IPS-18c (cell line): ENCODE results near the gene FLNC.

ENCODE experiments used
- H3K4me3 ChIP-seq: 2 replicates; pipeline ENCODE4 v1.7.0; 2013; ENCODE audit warnings: low read depth, mild to moderate bottlenecking, low read length, moderate library complexity; ENCODE audit not compliant: insufficient read depth
- H3K9me3 ChIP-seq: one replicate; pipeline ENCODE4 v1.6.1; 2013; ENCODE audit warnings: mild to moderate bottlenecking, low read length, moderate library complexity; ENCODE audit not compliant: control insufficient read depth, insufficient read depth

FLNC gene

DNA sequence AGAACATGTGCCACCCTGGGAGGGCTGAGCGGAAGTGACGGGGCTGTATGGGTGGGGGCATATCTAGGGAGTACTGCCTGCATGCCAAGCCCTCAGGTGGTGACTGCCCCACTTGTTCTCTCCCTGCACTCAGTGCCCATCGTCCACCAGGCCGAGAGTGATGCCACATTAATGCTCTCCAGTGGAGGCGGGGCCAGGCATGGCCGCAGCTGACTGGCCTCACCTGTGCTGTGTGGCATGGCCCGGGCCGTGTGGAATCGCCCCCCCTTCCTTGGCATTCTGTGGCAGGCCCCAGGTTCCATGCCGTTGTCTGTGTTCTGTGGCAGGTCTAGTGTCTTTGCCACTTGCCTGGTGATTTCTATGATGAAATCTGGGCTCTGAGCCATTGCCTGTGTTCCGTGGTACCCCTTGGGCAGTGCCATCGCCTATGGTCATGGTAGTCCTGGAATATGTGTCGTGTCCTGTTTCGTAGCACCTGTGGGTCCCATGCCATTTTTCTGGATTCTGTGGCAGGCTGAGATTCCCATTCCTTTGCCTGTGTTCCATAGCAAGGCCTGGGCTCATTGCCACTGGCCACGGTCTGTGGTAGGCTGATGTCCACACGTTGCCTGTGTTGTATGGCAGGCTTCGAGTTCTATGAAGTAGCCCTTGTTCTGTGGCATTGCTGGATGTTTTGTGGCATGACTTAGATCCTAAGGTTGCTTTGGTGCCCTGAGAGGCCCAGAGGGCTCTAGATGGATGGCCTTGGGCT, 8.9 kb downstream of the FLNC start:
- H3K4me3 ChIP-seq = no peak overlapping the region
- no peaks in the 10 kb centered on the region for H3K9me3 ChIP-seq

DNA sequence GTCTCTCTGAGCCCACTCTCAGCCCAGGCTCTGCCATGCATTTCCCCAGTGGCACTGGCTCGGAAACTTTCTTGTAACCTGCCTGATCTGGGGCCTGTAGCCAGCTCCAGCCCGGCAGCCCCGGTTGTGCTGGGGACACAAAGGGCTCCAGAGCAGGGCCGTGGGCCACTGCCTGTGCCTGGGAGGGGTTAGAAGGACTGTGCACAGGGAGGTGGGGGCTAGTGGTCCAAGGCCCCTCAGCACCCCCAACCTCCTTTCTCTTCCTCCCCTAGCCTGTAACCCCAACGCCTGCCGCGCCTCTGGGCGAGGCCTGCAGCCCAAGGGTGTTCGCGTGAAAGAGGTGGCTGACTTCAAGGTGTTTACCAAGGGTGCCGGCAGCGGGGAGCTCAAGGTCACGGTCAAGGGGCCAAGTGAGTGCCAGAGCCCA, 9.6 kb downstream of the FLNC start:
- Histone ChIP-seq H3K9me3 (no peaks in the 10 kb centered on the region), H3K4me3 (no peak overlapping the region)

DNA sequence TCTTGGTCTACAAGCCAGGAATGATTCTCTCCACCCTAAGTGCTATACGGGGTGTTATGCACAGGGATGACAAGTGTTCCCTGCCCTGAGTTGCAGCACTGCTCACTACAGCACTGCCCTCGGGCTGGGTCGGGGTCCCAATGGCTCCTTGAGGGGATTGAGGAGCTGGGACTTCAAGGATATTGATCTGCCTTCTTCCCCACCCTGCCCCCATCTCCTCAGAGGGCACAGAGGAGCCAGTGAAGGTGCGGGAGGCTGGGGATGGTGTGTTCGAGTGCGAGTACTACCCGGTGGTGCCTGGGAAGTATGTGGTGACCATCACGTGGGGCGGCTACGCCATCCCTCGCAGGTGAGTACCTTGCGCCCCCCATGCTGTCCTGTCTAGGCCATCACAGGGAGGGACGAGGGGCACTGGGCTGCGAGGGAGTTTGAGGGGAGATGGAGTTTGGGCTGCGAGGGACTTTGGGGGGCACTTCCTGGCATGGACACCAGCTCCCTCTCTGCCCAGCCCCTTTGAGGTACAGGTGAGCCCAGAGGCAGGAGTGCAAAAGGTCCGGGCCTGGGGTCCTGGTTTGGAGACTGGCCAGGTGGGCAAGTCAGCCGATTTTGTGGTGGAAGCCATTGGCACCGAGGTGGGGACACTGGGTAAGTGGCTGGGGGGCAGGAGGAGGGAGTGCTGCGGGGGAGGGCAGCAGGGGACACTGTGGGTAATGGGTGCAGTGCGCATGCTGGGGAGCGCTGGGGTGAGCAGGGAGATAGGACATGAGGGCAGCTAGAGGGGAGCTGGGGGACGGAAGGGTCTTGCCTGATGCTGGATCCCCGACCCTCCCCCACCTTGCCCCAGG, 10.3 kb downstream of the FLNC start:
- Histone ChIP-seq H3K9me3 (no peaks in the 10 kb centered on the region), H3K4me3 (no peak overlapping the region)

DNA sequence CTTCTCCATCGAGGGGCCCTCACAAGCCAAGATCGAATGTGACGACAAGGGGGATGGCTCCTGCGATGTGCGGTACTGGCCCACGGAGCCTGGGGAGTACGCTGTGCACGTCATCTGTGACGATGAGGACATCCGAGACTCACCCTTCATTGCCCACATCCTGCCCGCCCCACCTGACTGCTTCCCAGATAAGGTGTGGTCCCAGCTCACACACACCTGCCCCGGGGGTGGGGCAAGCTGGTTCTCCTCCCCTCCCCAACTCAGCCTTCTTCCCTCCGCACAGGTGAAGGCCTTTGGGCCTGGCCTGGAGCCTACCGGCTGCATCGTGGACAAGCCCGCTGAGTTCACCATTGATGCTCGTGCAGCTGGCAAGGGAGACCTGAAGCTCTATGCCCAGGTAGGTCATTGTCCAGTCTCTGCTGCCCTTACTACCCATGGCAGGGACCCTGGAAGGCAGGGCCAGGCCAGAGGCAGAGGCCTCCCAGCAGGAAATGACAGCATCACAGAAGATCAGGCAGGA, 11.0 kb downstream of the FLNC start:
- H3K9me3 ChIP-seq = no peaks in the 10 kb centered on the region
- H3K4me3 ChIP-seq = no peak overlapping the region

DNA sequence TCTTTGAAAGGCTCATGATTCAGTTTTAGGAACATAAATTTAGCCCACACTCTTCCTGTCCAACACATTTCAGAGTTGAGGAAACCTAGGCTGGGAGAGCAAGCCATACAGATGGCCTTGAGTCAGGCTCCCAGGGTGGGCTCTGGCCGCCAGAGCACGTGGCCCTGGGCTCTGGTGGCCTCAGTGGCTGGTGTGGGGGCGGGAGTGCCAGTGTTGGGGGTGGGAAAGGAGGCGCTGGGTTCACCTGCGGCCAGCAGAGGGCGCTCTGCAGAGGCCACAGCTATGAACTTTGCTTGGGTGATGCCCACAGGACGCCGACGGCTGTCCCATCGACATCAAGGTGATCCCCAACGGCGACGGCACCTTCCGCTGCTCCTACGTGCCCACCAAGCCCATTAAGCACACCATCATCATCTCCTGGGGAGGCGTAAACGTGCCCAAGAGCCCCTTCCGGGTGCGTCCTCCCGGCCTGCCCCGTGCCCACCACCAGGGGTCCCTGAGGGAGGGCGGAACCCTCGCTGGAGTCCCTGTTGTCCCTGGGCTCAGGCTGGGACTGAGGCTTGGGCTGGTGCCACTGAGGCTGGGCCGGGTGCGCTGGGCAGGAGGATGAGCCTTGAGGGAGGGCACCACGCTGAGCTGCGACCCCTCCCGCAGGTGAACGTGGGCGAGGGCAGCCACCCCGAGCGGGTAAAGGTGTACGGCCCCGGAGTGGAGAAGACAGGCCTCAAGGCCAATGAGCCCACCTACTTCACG, 11.9 kb downstream of the FLNC start:
- Histone ChIP-seq H3K4me3 (no peak overlapping the region), H3K9me3 (no peaks in the 10 kb centered on the region)

DNA sequence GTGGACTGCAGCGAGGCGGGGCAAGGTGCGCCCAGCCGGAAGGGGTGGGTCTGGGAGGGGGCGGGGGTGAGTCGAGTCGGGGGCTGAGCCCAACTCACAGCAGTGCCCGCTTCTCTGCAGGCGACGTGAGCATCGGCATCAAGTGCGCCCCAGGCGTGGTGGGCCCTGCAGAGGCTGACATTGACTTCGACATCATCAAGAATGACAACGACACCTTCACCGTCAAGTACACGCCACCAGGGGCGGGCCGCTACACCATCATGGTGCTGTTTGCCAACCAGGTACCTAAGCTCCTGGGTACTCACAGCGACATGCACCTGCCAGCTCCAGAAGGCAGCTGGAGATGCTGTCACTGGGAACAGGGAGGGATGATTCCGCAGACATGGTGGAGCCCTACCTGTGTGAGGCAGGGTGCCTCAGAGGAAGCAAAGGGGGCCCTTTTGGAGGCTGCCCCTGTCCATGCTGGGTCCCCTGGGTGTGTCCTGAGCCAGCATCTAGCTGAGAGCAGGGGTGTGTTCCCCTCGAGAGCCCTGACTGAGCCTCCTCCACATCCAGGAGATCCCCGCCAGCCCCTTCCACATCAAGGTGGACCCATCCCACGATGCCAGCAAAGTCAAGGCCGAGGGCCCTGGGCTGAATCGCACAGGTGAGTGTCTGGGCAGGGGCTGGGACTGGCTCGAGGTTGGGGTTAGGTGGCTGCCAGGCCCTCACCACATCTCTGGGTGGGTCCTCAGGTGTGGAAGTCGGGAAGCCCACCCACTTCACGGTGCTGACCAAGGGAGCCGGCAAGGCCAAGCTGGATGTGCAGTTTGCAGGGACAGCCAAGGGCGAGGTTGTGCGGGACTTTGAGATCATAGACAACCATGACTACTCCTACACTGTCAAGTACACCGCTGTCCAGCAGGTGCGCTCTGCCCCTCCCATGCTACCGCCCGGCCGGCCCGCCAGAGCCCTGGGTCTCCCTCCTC, 12.8 kb downstream of the FLNC start:
- Histone ChIP-seq H3K9me3 (no peaks in the 10 kb centered on the region), H3K4me3 (no peak overlapping the region)

DNA sequence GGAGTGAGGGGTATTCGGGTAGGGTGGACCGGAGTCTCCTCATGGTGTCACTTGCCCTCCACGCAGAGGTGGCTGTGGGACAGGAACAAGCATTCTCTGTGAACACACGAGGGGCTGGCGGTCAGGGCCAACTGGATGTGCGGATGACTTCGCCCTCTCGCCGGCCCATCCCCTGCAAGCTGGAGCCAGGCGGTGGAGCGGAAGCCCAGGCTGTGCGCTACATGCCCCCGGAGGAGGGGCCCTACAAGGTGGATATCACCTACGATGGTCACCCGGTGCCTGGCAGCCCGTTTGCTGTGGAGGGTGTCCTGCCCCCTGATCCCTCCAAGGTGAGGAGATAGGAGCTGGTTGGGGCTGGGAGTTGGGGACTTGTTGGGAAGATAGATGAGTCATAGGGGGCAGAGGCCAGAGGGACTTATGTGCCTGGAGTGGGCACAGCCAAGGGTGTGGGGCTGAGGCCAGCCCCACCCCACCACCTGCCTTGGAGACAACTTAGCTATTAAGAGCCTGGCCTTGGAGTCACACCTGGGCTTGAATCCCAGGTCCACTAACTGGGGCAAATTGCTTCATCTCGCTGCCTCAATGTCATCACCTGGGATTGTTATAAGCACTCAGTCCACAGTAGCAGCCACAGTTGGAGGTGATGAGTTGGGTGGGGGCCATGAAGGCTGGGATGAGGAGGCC, 13.9 kb downstream of the FLNC start:
- Histone ChIP-seq H3K4me3 (no peak overlapping the region), H3K9me3 (no peaks in the 10 kb centered on the region)

DNA sequence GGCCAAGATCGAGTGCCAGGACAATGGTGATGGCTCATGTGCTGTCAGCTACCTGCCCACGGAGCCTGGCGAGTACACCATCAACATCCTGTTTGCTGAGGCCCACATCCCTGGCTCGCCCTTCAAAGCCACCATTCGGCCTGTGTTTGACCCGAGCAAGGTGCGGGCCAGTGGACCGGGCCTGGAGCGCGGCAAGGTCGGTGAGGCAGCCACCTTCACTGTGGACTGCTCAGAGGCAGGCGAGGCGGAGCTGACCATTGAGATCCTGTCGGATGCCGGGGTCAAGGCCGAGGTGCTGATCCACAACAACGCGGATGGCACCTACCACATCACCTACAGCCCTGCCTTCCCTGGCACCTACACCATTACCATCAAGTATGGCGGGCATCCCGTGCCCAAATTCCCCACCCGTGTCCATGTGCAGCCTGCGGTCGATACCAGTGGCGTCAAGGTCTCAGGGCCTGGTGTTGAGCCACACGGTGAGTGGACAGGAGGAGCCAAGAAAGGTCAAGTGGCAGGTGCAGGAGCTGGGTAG, 14.6 kb downstream of the FLNC start:
- Histone ChIP-seq H3K4me3 (no peak overlapping the region), H3K9me3 (no peaks in the 10 kb centered on the region)

DNA sequence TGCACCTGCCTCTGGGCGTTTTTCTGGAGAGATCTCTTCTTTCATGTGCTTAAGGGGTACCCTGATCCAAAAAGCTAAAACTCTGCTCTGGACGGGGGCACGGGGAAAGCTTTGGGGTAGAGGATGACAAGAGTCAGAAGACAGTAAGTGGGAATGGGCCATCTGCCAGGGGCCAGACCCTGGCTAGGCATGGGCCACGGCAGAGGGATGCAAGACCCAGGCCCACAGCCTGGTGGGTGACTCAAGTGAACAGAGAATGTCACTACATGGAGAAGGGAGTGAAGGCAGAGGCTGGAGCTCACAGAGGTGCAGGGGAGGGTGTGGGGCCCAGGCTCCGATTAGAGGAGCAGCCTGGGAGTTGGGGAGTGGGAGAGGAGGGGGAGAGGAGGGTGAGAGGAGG, 15.3 kb downstream of the FLNC start:
- Histone ChIP-seq H3K9me3 (no peaks in the 10 kb centered on the region), H3K4me3 (no peak overlapping the region)

DNA sequence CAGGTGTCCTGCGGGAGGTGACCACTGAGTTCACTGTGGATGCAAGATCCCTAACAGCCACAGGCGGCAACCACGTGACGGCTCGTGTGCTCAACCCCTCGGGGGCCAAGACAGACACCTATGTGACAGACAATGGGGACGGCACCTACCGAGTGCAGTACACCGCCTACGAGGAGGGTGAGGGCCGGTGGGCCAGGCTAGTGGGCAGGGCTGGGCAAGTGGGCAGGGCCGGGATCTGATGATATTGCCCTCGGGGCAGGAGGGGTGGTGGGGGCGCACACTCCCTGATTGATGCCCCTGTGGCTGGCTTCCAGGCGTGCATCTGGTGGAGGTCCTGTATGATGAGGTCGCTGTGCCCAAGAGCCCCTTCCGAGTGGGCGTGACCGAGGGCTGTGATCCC, 15.8 kb downstream of the FLNC start:
- Histone ChIP-seq H3K9me3 (no peaks in the 10 kb centered on the region), H3K4me3 (no peak overlapping the region)

DNA sequence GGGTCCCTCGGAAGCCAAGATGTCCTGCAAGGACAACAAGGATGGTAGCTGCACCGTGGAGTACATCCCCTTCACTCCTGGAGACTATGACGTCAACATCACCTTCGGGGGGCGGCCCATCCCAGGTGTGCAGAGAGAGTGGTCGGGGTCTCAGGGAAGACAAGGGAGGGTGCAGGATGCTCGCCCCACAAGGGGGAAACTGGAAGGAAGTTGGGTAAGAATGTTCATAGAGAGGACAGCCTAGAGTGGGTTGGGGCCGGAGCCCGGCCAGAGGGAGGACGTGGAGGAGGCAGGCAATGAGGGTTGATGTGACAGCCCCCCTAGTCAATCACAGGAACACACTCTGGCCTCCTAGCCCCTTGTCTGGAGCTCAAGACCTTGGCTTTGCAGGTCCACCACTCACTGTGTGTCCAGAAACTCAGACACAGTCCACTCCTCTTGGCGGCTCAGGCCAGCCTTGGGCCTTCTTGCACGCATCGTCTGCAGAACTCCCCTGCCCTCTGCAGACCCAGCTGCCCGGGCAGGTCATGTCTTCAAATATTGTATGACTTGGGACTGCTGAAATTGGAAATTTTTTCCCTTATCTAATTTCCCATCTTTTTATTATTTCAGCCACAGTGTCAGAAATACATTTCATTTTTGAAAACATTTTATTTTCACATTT, 16.7 kb downstream of the FLNC start:
- no peaks in the 10 kb centered on the region for H3K9me3 ChIP-seq
- no peak overlapping the region for H3K4me3 ChIP-seq

DNA sequence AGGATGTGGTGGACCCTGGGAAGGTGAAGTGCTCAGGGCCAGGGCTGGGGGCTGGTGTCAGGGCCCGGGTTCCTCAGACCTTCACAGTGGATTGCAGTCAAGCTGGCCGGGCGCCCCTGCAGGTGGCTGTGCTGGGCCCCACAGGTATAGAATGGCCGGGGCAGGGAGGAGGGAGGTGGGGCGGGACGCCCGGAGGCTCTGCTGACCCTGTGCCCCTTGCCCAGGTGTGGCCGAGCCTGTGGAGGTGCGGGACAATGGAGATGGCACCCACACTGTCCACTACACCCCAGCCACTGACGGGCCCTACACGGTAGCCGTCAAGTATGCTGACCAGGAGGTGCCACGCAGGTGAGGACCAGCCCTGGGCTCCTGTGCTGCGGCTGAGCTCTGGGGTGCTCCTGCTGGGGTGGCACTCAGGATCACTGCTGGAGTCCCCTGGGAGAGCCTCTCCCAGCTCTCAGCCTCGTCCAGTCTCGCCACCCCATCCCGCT, 17.6 kb downstream of the FLNC start:
- Histone ChIP-seq H3K9me3 (no peaks in the 10 kb centered on the region), H3K4me3 (no peak overlapping the region)

DNA sequence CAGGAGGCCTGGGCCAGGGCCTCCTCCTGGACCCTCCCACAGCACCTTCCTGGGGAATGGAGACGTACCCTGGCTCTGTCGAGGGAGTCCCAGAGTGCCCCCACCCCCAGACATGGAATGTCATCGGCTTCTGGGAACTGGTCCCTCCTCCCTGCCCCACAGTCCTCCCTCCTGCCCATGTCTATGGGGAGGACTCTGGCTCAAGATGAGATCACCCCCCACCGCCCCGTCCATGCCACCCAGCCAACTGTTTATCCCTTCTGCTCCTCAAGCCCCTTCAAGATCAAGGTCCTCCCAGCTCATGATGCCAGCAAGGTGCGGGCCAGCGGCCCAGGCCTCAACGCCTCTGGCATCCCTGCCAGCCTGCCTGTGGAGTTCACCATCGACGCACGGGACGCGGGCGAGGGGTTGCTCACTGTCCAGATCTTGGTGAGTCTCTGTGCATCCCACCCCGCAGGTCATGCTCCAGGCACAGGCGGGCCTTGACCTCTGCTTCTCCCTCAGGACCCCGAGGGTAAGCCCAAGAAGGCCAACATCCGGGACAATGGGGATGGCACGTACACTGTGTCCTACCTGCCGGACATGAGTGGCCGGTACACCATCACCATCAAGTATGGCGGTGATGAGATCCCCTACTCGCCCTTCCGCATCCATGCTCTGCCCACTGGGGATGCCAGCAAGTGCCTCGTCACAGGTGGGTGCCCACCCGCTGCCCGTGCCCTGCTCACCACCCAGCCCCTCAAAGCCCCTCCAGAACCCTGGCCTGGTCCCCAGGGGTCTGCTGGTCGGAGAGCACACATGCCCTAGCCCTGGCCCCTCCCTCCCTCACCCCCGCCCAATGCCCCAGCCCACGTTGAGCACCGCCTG, 18.3 kb downstream of the FLNC start:
- H3K4me3 ChIP-seq = no peak overlapping the region
- H3K9me3 ChIP-seq = no peaks in the 10 kb centered on the region

DNA sequence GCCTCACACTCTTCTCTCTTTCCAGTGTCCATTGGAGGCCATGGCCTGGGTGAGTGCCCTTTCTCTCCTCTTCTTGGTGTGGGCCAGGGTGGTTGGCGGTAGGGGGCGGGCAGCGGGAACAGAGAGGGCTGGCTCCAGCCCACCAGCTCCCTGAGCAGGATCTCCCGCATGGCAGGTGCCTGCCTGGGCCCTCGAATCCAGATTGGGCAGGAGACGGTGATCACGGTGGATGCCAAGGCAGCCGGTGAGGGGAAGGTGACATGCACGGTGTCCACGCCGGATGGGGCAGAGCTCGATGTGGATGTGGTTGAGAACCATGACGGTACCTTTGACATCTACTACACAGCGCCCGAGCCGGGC, 18.9 kb downstream of the FLNC start:
- Histone ChIP-seq H3K4me3 (no peak overlapping the region), H3K9me3 (no peaks in the 10 kb centered on the region)
